Measurements from ENCODE around the gene BMP8B. TPM values are rescaled to one million over a fixed set of nuclear protein-coding genes. Genes with fewer than 3 reads are reported as not detected.

BMP8B gene
- total and polyA plus RNA-seq, 3 donors from 2014 or later, result 4.4 to 5.6 (median 5.5) TPM

GRCh38 chr1:39812913-39813312 lies 24.2 kb upstream of the BMP8B start:
- DNase-seq, result no peak
- H3K4me3 ChIP-seq, result no peak overlapping the region
- no peaks in the 10 kb centered on the region for H3K4me1 ChIP-seq
- TF ChIP-seq CTCF (IDR thresholded peaks at IDR 0.05) (no peak), POLR2A (IDR thresholded peaks at IDR 0.05) (no peak)
- no peak overlapping the region for H3K27ac ChIP-seq
- WGBS, 2 donors, result 72 to 82% methylated on average over 3 of the region's 3 CpGs
- intact Hi-C loops (cut with DNase I; ENCODE audit: low total_unique reads), result no loop called here
- no peaks in the 10 kb centered on the region for H3K27me3 ChIP-seq
- no peaks in the 10 kb centered on the region for H3K36me3 ChIP-seq (ENCODE audit: low read depth, missing control alignments)
- H3K9me3 ChIP-seq, result no peaks in the 10 kb centered on the region

GRCh38 chr1:39808784-39809517 lies 20.3 kb upstream of the BMP8B start:
- no peak overlapping the region for H3K4me3 ChIP-seq
- no peaks in the 10 kb centered on the region for H3K9me3 ChIP-seq
- intact Hi-C loops (cut with DNase I; ENCODE audit: low total_unique reads), result no loop called here
- no peaks in the 10 kb centered on the region for H3K27me3 ChIP-seq
- WGBS, 2 donors, result 81 to 82% methylated on average over 6 of the region's 8 CpGs
- no peaks in the 10 kb centered on the region for H3K4me1 ChIP-seq
- no peak for DNase-seq
- TF ChIP-seq POLR2A (IDR thresholded peaks at IDR 0.05) (no peak), CTCF (IDR thresholded peaks at IDR 0.05) (no peak)
- H3K36me3 ChIP-seq (ENCODE audit: low read depth, missing control alignments), result no peaks in the 10 kb centered on the region
- H3K27ac ChIP-seq, result no peak overlapping the region

- no peak for TF ChIP-seq CTCF (IDR thresholded peaks at IDR 0.05)
- no peak for TF ChIP-seq POLR2A (IDR thresholded peaks at IDR 0.05)
- no peak overlapping the region for H3K4me3 ChIP-seq
- intact Hi-C loops (cut with DNase I; ENCODE audit: low total_unique reads), result no loop called here
- no peaks in the 10 kb centered on the region for H3K27me3 ChIP-seq
- H3K9me3 ChIP-seq, result no peaks in the 10 kb centered on the region
- H3K27ac ChIP-seq, result no peak overlapping the region
- no peak for DNase-seq
- no peaks in the 10 kb centered on the region for H3K4me1 ChIP-seq
- H3K36me3 ChIP-seq (ENCODE audit: low read depth, missing control alignments), result no peaks in the 10 kb centered on the region
- 96 to 100% methylated on average over 2 of the region's 2 CpGs for WGBS, 2 donors
Observed at GRCh38 chr1:39805385-39805784, 16.7 kb upstream of the BMP8B start.

- Histone ChIP-seq H3K4me3 (no peak overlapping the region), H3K9me3 (no peaks in the 10 kb centered on the region), H3K36me3 (ENCODE audit: low read depth, missing control alignments) (no peaks in the 10 kb centered on the region), H3K27me3 (no peaks in the 10 kb centered on the region), H3K4me1 (no peaks in the 10 kb centered on the region), H3K27ac (no peak overlapping the region)
- intact Hi-C loops (cut with DNase I; ENCODE audit: low total_unique reads), result no loop called here
- no peak for DNase-seq
- 87 to 93% methylated on average over 14 of the region's 14 CpGs for WGBS, 2 donors
- TF ChIP-seq POLR2A (IDR thresholded peaks at IDR 0.05) (no peak), CTCF (IDR thresholded peaks at IDR 0.05) (no peak)
Observed at GRCh38 chr1:39802496-39803260, 14.0 kb upstream of the BMP8B start.
